ENCODE data around the gene NSG2.

DNA sequence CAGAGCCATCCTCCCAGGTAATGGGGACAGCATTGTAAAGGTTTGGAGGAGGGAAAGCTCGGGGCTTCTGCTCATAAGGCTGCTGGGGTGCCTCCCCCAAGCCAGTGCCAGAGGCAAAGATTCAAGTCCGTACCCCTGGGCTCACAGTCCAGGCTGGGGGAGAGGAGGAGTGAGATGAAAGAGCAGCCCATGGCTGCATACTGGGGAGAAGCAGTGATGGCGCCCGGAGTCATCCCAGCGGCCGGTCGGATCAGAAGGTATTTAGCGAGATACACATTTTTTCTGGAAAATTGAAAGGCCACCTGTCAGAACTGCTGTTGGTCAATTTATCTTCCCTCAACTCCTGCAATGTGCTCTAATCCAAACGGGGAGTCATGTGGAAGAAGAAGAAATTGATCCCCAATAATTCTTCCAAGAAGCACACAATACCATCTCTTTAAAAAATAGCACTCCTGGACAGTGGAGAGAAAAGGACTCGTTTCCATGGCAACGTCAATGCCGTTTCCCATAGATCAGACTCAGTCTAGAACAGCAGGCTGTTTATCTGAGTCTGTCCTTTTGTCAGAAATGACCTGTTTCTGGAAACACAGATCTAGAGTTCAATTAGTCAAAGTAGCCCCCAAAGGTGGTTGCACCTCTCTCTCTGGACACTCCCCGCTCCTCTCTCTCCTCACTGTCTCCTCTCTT lies 65.9 kb downstream of the NSG2 start:
- TF ChIP-seq, protein P1, sequence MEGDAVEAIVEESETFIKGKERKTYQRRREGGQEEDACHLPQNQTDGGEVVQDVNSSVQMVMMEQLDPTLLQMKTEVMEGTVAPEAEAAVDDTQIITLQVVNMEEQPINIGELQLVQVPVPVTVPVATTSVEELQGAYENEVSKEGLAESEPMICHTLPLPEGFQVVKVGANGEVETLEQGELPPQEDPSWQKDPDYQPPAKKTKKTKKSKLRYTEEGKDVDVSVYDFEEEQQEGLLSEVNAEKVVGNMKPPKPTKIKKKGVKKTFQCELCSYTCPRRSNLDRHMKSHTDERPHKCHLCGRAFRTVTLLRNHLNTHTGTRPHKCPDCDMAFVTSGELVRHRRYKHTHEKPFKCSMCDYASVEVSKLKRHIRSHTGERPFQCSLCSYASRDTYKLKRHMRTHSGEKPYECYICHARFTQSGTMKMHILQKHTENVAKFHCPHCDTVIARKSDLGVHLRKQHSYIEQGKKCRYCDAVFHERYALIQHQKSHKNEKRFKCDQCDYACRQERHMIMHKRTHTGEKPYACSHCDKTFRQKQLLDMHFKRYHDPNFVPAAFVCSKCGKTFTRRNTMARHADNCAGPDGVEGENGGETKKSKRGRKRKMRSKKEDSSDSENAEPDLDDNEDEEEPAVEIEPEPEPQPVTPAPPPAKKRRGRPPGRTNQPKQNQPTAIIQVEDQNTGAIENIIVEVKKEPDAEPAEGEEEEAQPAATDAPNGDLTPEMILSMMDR (IDR thresholded peaks at IDR 0.05; ENCODE audit: insufficient read depth, low read length) = no peak
- TF ChIP-seq, protein P2, sequence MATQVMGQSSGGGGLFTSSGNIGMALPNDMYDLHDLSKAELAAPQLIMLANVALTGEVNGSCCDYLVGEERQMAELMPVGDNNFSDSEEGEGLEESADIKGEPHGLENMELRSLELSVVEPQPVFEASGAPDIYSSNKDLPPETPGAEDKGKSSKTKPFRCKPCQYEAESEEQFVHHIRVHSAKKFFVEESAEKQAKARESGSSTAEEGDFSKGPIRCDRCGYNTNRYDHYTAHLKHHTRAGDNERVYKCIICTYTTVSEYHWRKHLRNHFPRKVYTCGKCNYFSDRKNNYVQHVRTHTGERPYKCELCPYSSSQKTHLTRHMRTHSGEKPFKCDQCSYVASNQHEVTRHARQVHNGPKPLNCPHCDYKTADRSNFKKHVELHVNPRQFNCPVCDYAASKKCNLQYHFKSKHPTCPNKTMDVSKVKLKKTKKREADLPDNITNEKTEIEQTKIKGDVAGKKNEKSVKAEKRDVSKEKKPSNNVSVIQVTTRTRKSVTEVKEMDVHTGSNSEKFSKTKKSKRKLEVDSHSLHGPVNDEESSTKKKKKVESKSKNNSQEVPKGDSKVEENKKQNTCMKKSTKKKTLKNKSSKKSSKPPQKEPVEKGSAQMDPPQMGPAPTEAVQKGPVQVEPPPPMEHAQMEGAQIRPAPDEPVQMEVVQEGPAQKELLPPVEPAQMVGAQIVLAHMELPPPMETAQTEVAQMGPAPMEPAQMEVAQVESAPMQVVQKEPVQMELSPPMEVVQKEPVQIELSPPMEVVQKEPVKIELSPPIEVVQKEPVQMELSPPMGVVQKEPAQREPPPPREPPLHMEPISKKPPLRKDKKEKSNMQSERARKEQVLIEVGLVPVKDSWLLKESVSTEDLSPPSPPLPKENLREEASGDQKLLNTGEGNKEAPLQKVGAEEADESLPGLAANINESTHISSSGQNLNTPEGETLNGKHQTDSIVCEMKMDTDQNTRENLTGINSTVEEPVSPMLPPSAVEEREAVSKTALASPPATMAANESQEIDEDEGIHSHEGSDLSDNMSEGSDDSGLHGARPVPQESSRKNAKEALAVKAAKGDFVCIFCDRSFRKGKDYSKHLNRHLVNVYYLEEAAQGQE (IDR thresholded peaks at IDR 0.05; ENCODE audit: insufficient replicate concordance, low read depth) = no peak
- TF ChIP-seq SPI1 (IDR thresholded peaks at IDR 0.05; ENCODE audit: borderline replicate concordance, low read depth) (no peak), GABPA (IDR thresholded peaks at IDR 0.05; ENCODE audit: low read depth) (no peak), POLR2AphosphoS5 (IDR thresholded peaks at IDR 0.05; ENCODE audit: low read depth) (no peak)

All from HL-60 (cell line).